Right cardiac atrium (tissue), 5 donors: ENCODE data around the gene XRCC6. TPM values are rescaled to one million over a fixed set of nuclear protein-coding genes. Genes with fewer than 3 reads are reported as not detected.
"Not testable (repeated sequence)": the region's sequence is repeated elsewhere in the genome, so short reads cannot be mapped to it uniquely, and the experiment has no call there.

Experiments
- ATAC-seq, 2 donors: fragments of 200-7000 bp; cut with Tn5 transposase; one replicate each; pipeline versions ENCODE4 v1.8.0 to v1.9.1; 2020; ENCODE audit warnings: moderate library complexity in 2 of 2, mild to moderate bottlenecking in 1 of 2
- DNase-seq, 3 donors: peaks; one replicate each; pipeline ENCODE4 v3.0.0-alpha.2; 2020
- H3K27ac ChIP-seq: one replicate; pipeline ENCODE4 v1.5.1; 2013; ENCODE audit warnings: mild to moderate bottlenecking, low read length, control low read depth, moderate library complexity
- H3K27me3 ChIP-seq: one replicate; pipeline ENCODE4 v1.6.1; 2013; ENCODE audit not compliant: control insufficient read depth, insufficient read depth
- H3K4me1 ChIP-seq: one replicate; pipeline ENCODE4 v1.6.1; 2013; ENCODE audit warnings: low read length; ENCODE audit not compliant: control insufficient read depth, insufficient read depth
- H3K4me3 ChIP-seq: one replicate; pipeline ENCODE4 v1.5.1; 2013; ENCODE audit warnings: low read length, control low read depth
- H3K9me3 ChIP-seq: one replicate; pipeline ENCODE4 v1.6.1; 2013; ENCODE audit warnings: low read length; ENCODE audit not compliant: control insufficient read depth
- WGBS: extraction: QIAGEN DNeasy Blood & Tissue Kit; methylation state at CpG from one replicate; pipeline ENCODE4 v1.1.7; 2013; 5-methylcytosine and 5-hydroxymethylcytosine counted together
- intact Hi-C, 4 donors: fragments of 100-400 bp; cut with DNase I; formaldehyde crosslinking; loops; one replicate each; pipeline versions ENCODE4 v1.11.0 to v1.14.0; 2022 to 2023
- polyA plus RNA-seq: library from polyadenylated mRNA; stranded (reverse); fragments of 200-250 nt; gene quantifications from one replicate; pipeline ENCODE4 v1.2.3, GENCODE V29; 2013
- total RNA-seq, 4 donors: library from RNA; stranded (reverse); fragmentation: NEBNext Ultra II Directional; extraction: Animal tissue kit (Norgen Biotek cat#: 25700); gene quantifications; one replicate each; pipeline ENCODE4 v1.2.1, GENCODE V29; 2021
- donor health status: healthy with polysubstance abuse.
- donor health status: DM: no; HTN: yes; CAD: no.
- donor health status: DM: no; HTN: no; CAD: no.
- donor health status: DM: no; HTN: yes; CAD: no; lungs with severe emphysema.
- donor health status: DM: yes; HTN: yes; CAD: no.

The XRCC6 gene
- total and polyA plus RNA-seq, 5 donors = 144 to 183 (median 172) TPM

DNA sequence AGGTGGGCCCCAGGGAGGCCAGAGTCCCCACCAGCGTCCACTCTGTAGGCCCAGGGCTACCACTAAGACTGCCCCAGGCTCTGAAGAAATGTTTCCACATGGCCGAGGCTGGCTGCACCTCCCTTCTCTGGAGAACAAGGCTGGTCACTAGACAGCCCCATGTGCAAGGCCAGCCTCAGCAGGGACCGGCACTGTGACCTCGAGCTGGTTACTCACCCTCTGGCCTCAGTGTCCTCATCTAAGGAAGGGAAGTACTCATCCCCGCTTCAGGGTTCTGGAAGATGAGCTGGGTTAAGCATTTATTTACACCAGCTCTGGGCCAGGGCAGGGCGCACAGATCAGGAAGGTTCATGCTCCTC lies 41.1 kb upstream of the XRCC6 start:
- no peaks in the 10 kb centered on the region for H3K27me3 ChIP-seq
- WGBS = 83% methylated on average over 6 of the region's 6 CpGs
- H3K4me3 ChIP-seq = no peak overlapping the region
- H3K27ac ChIP-seq = no peak overlapping the region
- intact Hi-C loops = no loop called here
- ATAC-seq (no peak), DNase-seq (no peak)
- H3K4me1 ChIP-seq = peaks cover 2% of the 10 kb centered on the region
- no peaks in the 10 kb centered on the region for H3K9me3 ChIP-seq

DNA sequence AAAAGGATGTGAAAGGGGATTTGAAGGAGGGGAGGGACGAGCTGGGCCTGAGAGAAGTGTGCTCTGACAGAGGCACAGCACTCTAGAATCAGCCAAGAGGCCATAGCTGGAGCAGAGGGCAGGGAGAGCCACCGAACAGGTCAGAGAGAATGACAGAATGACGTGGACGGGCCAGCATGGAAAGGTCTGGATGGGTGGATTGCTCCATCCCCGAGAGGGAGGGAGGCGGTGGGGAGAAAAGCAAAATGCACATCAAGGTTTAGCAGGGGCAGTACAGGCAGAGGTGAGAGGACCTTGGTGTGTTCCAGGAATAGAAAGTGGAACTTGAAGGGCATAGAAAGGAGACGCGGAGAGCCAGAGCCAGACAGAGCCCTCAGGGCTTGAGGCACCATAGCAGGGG lies 38.4 kb upstream of the XRCC6 start:
- ATAC-seq (no peak), DNase-seq (peak in 1 of 3 donors; percentile 38)
- Histone ChIP-seq H3K27ac (no peak overlapping the region), H3K4me3 (no peak overlapping the region), H3K27me3 (no peaks in the 10 kb centered on the region), H3K9me3 (no peaks in the 10 kb centered on the region), H3K4me1 (peaks cover 2% of the 10 kb centered on the region)
- intact Hi-C loops = no loop called here
- WGBS = 58% methylated on average over 8 of the region's 8 CpGs

DNA sequence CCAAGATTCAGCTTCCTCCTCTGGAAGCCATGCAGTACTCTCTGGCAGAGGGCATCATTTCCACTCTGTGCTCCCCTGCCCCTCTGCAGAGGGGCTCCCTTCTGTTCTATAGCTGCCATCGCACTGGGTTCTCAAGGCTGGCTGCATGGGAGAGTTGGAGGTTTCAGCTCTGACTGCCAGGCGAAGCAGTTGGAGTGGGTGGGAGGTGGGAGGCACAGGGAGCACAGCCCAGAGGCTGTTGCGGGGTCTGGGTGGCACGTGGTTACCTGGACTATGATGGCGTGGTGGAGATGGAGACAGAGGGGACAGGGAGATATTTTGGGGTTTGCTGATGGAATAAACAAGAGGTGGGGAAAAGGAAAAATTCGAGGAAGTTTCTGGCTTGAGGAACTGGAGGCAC lies 36.2 kb upstream of the XRCC6 start:
- WGBS = 94% methylated on average over 6 of the region's 6 CpGs
- no peak for ATAC-seq

DNA sequence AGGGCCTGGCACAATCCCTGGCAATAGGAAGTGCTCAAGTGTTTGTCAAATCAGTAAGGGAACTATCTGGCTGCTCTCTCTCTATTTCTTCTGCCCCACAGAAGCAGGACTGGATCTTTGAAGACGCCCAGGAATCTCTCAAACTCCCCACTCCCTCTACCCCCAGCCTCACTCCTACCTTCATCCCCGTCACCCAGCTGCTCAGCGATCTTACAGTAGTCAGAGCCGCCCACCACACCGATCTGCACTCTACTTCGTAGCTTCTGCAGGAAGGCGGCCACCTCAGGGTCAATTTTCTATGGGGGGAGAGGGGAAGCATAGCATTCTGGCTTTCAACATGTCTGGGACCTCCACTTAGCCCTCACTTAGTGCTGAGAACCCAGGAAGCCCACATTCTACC lies 35.2 kb upstream of the XRCC6 start:
- H3K9me3 ChIP-seq = no peaks in the 10 kb centered on the region
- 95% methylated on average over 7 of the region's 7 CpGs for WGBS
- H3K27me3 ChIP-seq = no peaks in the 10 kb centered on the region
- no peak overlapping the region for H3K27ac ChIP-seq
- H3K4me3 ChIP-seq = no peak overlapping the region
- no peak for ATAC-seq
- intact Hi-C loops = no loop called here
- no peak for DNase-seq
- H3K4me1 ChIP-seq = no peaks in the 10 kb centered on the region

More for the DNA sequence above, 36.2 kb upstream of the XRCC6 start:
- Histone ChIP-seq H3K4me1 (no peaks in the 10 kb centered on the region), H3K27me3 (no peaks in the 10 kb centered on the region), H3K9me3 (no peaks in the 10 kb centered on the region), H3K27ac (no peak overlapping the region), H3K4me3 (no peak overlapping the region)
- intact Hi-C loops = no loop called here
- peak in 1 of 3 donors; percentile 8 for DNase-seq

DNA sequence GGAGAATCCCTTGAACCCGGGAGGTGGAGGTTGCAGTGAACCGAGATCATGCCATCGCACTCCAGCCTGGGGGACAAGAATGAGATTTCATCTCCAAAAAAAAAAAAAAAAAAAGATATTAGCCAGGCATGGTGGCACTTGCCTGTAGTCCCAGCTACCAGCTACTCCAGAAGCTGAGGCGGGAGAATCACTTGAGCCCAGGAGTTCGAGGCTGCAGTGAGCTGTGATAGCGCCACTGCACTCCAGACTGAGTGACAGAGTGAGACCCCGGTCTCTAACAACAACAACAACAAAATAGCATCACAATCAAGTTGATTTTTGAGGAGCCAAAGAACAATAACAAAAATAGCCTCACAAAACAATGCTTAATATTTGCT lies 33.8 kb upstream of the XRCC6 start:
- intact Hi-C loops = no loop called here
- no peaks in the 10 kb centered on the region for H3K27me3 ChIP-seq
- no peak overlapping the region for H3K27ac ChIP-seq
- no peak overlapping the region for H3K4me3 ChIP-seq
- DNase-seq (no peak), ATAC-seq (no peak)
- no peaks in the 10 kb centered on the region for H3K9me3 ChIP-seq
- no peaks in the 10 kb centered on the region for H3K4me1 ChIP-seq
- 97% methylated on average over 7 of the region's 7 CpGs for WGBS

DNA sequence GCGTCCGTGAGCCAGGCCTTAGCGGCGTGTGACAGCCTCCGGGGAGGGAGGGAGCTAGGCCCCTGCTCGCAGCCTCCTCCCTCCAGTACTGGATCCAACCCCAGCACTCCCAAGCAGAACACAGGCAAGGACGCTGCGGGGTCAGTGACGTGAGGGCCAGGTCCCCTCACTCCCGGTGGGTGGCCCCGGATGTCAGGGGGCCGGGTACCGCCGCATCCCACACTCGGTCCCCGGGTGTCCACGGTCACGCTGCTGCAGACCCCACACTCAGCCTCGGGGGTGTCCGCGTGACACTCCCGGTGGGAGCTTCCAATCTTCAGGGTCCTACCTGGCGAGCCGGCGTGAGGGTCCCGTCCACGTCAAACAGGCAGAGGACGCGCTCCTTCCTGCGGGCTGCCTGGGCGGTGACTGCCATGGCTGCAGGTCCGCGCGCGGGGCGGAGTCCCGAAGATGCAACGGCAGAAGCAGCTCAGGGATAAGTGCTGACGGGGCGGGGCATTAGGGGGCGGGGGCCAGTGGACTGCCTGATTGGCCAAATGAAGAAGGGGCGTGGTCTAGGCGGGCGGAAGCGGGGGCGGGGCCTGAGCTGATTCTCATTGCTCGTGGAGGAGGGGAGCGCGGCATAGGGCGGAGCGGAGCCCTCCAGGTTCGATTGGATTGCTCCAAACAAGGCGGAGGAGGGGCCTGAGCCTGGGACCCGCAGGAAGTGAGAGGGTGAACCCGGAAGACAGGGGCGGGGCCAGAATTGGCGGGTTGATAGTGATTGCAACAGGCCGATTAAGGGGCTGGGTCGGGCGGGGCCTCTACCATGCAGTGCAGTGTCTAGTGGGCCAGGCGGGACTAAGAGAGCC lies 31.5 kb upstream of the XRCC6 start, which contains the start of gene PMM1:
PMM1 (minus strand) TSS at position 450 of the 851 bp plus-strand sequence; CDS start at position 415, 35 bp downstream.
- DNase-seq = peak; percentile 100
- intact Hi-C loops = no loop called here
- no peaks in the 10 kb centered on the region for H3K9me3 ChIP-seq
- peak within 1 kb of the TSS; percentile 25 for H3K27ac ChIP-seq
- WGBS = under 1% methylated on average over 61 of the region's 61 CpGs
- no peaks in the 10 kb centered on the region for H3K27me3 ChIP-seq
- peak; percentile 99 to 100 for ATAC-seq
- H3K4me3 ChIP-seq = peak within 1 kb of the TSS; percentile 49
- H3K4me1 ChIP-seq = no peaks in the 10 kb centered on the region

DNA sequence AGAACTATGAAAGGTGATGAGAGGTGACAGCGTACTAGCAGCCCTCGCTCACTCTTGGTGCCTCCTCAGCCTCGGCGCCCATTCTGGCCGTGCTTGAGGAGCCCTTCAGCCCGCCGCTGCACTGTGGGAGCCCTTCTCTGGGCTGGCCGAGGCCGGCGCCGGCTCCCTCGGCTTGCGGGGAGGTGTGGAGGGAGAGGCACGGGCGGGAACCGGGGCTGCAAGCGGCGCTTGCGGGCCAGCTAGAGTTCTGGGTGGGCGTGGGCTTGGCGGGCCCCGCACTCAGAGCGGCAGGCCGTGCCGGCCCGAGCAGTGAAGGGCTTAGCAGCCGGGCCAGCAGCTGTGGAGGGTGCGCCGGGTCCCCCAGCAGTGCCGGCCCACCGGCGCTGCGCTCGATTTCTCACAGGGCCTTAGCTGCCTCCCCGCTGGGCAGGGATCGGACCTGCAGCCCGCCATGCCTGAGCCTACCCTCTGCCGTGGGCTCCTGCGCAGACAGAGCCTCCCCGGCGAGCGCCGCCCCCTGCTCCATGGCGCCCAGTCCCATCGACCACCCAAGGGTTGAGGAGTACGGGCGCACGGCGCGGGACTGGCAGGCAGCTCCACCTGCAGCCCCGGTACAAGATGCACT lies 27.6 kb upstream of the XRCC6 start:
- DNase-seq = peak in 1 of 3 donors; percentile 61

DNA sequence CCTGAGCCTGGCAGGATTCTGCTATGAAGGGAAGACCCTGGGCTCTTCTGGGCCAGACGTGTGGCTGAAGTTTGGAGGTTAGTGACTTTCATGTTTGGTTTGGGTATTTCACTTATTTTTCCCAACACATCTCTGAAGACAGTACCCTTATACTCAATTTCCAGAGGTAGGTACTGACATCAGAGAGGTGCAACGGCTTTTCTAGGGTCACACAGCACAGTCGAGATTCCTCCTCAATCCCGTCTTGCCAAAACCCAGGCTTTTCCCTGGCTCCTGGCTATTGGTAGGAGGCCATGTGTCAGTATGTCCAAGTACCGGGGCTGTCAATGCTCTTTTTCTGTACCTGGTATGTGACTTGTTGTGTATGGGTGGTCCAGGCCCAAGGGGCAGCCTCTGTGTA lies 25.4 kb upstream of the XRCC6 start:
- Histone ChIP-seq H3K4me1 (no peaks in the 10 kb centered on the region), H3K27me3 (no peaks in the 10 kb centered on the region), H3K27ac (no peak overlapping the region), H3K4me3 (no peak overlapping the region), H3K9me3 (no peaks in the 10 kb centered on the region)
- ATAC-seq = no peak
- intact Hi-C loops = no loop called here
- WGBS = 88% methylated on average over 5 of the region's 5 CpGs
- no peak for DNase-seq

More for the DNA sequence above, 27.6 kb upstream of the XRCC6 start:
- H3K27ac ChIP-seq, H3K4me3 ChIP-seq, ATAC-seq, intact Hi-C loops, H3K27me3 ChIP-seq, H3K9me3 ChIP-seq, H3K4me1 ChIP-seq: not testable (repeated sequence)
- 96% methylated on average over 51 of the region's 51 CpGs for WGBS

DNA sequence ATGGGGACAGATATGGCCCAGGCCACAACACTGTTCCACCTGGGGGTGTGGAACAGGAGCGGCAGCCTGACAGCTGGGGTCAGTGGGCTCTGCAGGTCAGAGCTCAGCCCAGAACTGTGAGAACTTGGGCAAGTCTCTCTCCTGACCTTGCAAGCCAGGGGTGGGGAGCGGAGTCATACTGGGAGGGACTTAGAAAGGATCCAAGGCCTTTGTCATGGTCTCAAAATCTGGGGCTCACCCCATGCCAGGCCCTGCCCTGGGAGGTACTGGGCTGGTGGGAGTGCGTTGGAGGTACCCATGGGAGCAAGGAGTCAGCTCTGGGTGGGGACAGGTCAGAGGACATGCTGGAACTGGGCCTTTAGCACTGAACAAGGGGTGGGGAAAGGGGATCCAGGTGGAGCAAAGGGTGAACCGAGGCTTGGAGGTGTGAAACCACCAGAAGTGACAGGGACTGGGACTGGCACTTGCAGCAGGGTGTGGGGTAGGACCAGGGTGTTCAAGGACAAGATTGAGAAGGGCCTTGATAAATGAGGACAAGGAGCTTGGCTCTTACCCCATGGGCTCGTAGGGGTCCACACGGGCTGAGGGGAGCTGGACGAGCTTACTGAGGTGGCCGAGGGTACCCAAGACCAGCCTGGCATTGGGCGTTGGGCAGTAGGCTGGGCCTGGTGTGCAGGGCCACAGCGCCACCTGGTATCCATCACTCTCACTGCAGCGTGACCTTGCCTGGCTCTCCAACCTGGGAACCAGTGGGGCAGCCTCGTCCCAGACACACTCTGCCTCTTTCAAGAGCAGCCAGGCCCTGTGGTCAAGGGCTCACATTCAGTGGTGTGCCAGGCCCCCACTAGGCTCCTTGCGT lies 24.1 kb upstream of the XRCC6 start:
- Histone ChIP-seq H3K27ac (peak overlapping the region; percentile 34), H3K4me3 (no peak overlapping the region), H3K4me1 (no peaks in the 10 kb centered on the region), H3K9me3 (no peaks in the 10 kb centered on the region), H3K27me3 (no peaks in the 10 kb centered on the region)
- ATAC-seq (peak; percentile 77 to 84), DNase-seq (peak; percentile 52 to 83 (median 82))
- WGBS = 47% methylated on average over 13 of the region's 13 CpGs
- intact Hi-C loops = no loop called here

DNA sequence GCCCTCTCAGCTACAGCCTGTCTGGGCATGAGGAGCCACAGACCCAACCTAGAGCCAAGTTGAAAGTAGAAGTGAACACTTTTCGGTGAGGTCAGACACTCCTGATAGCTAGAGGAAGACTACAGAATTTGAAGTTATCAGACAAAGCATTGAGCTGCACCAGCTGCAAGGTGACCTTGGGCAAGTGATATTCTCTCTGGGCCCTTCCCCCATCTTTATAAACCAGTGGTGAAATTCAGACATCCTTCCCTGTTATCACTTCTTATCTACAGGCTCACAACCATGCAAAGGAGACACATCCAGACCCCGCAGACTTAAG lies 23.5 kb upstream of the XRCC6 start:
- intact Hi-C loops = no loop called here
- no peaks in the 10 kb centered on the region for H3K27me3 ChIP-seq
- H3K27ac ChIP-seq = peak overlapping the region; percentile 34
- no peaks in the 10 kb centered on the region for H3K9me3 ChIP-seq
- H3K4me1 ChIP-seq = no peaks in the 10 kb centered on the region
- H3K4me3 ChIP-seq = no peak overlapping the region
- WGBS = 40% methylated on average over 2 of the region's 2 CpGs
- DNase-seq (no peak), ATAC-seq (no peak)

DNA sequence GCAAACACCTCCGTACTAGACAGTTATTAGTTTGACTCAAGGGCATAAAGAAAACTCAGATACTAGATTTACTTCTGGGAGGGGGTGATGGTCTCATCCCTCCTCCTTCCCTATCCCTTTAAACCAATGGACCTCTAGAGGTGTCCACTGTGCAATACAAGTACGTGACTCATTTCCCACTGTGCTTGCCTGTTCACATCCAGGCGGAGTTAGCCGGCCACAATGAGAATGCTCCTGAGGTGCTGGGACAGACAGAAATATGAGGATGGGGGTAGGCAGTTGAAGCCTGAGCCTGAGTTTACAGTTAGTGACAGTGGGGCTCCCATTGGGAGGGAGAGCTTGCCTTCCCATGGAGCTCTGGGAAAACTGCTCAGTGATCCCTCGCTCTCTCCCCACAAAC lies 23.0 kb upstream of the XRCC6 start:
- Histone ChIP-seq H3K27me3 (no peaks in the 10 kb centered on the region), H3K9me3 (no peaks in the 10 kb centered on the region), H3K4me3 (no peak overlapping the region), H3K27ac (peak overlapping the region; percentile 64), H3K4me1 (no peaks in the 10 kb centered on the region)
- ATAC-seq = peak in 1 of 2 donors; percentile 29
- DNase-seq = no peak
- intact Hi-C loops = no loop called here
- 72% methylated on average over 5 of the region's 5 CpGs for WGBS
